Body of pancreas (tissue), 4 donors: Measurements from ENCODE around the gene LST1.

Source experiments
- POLR2A ChIP-seq, 3 donors: fragments of 450-650 bp; IDR thresholded peaks; one replicate each; pipeline ENCODE4 v1.6.1; 2016; ENCODE audit warnings: antibody characterized with exemption in 3 of 3, mild to moderate bottlenecking in 2 of 3
- TF ChIP-seq, protein P1 (sequence below), 7 experiments: fragments of 450-650 bp in 4 of 7; fragments of 200-600 bp in 3 of 7; sonication (generic) in 3 of 7; IDR thresholded peaks; one replicate each; pipeline ENCODE4 v1.5.1; 2016 to 2019; ENCODE audit warnings: antibody characterized with exemption in 7 of 7

GRCh38 chr6:31597006-31597405, 10.9 kb downstream of the LST1 start:
- TF ChIP-seq, protein P1, sequence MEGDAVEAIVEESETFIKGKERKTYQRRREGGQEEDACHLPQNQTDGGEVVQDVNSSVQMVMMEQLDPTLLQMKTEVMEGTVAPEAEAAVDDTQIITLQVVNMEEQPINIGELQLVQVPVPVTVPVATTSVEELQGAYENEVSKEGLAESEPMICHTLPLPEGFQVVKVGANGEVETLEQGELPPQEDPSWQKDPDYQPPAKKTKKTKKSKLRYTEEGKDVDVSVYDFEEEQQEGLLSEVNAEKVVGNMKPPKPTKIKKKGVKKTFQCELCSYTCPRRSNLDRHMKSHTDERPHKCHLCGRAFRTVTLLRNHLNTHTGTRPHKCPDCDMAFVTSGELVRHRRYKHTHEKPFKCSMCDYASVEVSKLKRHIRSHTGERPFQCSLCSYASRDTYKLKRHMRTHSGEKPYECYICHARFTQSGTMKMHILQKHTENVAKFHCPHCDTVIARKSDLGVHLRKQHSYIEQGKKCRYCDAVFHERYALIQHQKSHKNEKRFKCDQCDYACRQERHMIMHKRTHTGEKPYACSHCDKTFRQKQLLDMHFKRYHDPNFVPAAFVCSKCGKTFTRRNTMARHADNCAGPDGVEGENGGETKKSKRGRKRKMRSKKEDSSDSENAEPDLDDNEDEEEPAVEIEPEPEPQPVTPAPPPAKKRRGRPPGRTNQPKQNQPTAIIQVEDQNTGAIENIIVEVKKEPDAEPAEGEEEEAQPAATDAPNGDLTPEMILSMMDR (IDR thresholded peaks at IDR 0.05): peak in 5 of 7 experiments; percentile 9 to 43 (median 23)
- no peak for TF ChIP-seq POLR2A (IDR thresholded peaks at IDR 0.05)
